Measurements from ENCODE around the gene CDK5R1. TPM values are rescaled to one million over a fixed set of nuclear protein-coding genes. Genes with fewer than 3 reads are reported as not detected.

Gene CDK5R1
- total RNA-seq, 1 donor from 2014 or later, result 34.1 TPM

DNA sequence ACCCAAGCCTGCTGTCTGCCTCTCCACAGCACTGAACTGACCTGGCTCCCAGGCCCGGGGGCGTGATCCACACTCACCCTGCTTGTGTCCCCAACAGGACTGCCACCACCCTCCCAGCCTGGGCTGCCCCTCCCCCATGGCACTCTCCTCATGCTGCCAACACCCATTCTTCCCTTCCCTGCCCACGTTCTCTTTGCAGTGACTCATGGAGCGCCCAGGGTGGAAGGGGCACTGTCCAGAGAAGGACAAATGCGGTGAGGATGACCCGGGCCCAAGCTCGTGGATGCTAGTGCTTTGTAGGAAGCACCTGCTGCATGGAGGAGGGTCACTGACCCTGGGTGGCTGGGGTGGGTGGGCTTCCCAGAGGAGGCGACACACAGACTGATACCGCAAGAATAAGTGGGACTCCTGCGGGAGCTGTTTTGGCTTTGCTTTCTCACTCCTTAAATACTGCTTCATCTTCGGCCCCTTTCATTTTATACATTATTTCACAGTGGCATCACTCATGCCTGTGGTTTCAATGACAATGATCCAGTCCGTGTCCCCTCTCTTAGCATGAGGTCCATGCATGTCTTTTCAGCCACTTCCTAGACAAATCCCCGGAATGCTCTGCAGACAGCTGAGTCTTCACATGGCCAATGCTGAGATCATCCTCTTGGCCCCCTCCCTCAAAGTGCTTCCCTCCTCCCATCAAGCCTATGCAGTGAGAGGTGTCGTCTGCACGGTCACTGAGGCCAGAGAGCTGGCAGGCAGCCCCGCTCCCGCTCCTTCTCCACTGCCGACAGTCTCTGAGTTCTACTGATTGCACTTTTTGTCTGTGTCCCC, 17.6 kb downstream of the CDK5R1 start:
- DNase-seq (ENCODE audit: low read depth, low spot score), result no peak
- Mint-ChIP-seq H3K27me3 (ENCODE audit: low read depth) (no peaks in the 10 kb centered on the region), H3K9me3 (no peaks in the 10 kb centered on the region), H3K4me3 (no peak overlapping the region), H3K4me1 (peaks cover 57% of the 10 kb centered on the region), H3K27ac (ENCODE audit: unreplicated experiment) (no peak overlapping the region), H3K36me3 (ENCODE audit: low read depth) (no peaks in the 10 kb centered on the region)
- TF ChIP-seq, protein P1, sequence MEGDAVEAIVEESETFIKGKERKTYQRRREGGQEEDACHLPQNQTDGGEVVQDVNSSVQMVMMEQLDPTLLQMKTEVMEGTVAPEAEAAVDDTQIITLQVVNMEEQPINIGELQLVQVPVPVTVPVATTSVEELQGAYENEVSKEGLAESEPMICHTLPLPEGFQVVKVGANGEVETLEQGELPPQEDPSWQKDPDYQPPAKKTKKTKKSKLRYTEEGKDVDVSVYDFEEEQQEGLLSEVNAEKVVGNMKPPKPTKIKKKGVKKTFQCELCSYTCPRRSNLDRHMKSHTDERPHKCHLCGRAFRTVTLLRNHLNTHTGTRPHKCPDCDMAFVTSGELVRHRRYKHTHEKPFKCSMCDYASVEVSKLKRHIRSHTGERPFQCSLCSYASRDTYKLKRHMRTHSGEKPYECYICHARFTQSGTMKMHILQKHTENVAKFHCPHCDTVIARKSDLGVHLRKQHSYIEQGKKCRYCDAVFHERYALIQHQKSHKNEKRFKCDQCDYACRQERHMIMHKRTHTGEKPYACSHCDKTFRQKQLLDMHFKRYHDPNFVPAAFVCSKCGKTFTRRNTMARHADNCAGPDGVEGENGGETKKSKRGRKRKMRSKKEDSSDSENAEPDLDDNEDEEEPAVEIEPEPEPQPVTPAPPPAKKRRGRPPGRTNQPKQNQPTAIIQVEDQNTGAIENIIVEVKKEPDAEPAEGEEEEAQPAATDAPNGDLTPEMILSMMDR (conservative IDR thresholded peaks at IDR 0.05), result no peak

DNA sequence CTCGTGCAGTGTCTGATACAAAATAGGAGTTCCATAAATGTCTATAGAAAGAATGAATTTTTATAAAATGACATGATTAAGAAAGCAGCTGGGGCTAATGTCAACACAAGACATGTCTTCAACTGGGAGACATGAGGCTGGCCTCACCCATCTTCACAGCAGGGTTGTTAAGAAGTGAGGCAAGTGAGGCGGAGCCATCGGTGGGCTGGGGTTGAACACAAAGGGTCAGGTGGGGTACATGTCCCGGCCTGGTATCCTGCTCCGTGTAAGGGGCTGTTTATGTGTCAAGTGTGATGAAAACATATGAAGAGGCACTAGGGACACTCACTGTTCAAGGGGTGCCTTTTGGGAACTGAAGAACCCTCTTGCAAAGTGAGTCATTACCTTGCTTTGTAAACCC, 22.1 kb downstream of the CDK5R1 start:
- DNase-seq (ENCODE audit: low read depth, low spot score), result no peak
- TF ChIP-seq, protein P1 (conservative IDR thresholded peaks at IDR 0.05), result no peak
- Mint-ChIP-seq H3K36me3 (ENCODE audit: low read depth) (no peaks in the 10 kb centered on the region), H3K9me3 (no peaks in the 10 kb centered on the region), H3K4me3 (no peak overlapping the region), H3K27me3 (ENCODE audit: low read depth) (no peaks in the 10 kb centered on the region), H3K27ac (ENCODE audit: unreplicated experiment) (no peak overlapping the region), H3K4me1 (peaks cover 63% of the 10 kb centered on the region)

DNA sequence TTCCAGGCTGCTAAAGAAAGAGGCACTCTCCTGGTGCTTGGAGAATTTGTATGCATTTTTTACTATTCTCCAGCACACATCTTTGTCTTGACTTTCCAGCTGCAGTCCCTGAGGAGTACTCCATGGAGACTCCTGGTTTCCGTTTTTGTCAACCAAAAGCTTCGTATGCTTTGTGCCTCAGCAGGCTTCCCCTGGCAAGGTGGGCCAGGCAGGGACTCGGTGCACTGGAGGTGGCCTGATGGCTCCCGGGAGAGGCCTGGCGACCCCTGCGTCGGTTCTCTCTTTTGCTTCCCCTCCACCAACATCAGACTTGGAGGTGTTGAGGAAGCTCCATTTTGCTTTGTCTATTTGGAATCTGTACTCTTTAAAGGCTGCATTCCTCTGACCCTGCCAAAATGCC, 23.7 kb downstream of the CDK5R1 start:
- Mint-ChIP-seq H3K27me3 (ENCODE audit: low read depth) (no peaks in the 10 kb centered on the region), H3K4me1 (peaks cover 59% of the 10 kb centered on the region), H3K9me3 (no peaks in the 10 kb centered on the region), H3K36me3 (ENCODE audit: low read depth) (no peaks in the 10 kb centered on the region), H3K27ac (ENCODE audit: unreplicated experiment) (no peak overlapping the region), H3K4me3 (no peak overlapping the region)
- TF ChIP-seq, protein P1 (conservative IDR thresholded peaks at IDR 0.05), result no peak
- no peak for DNase-seq (ENCODE audit: low read depth, low spot score)

DNA sequence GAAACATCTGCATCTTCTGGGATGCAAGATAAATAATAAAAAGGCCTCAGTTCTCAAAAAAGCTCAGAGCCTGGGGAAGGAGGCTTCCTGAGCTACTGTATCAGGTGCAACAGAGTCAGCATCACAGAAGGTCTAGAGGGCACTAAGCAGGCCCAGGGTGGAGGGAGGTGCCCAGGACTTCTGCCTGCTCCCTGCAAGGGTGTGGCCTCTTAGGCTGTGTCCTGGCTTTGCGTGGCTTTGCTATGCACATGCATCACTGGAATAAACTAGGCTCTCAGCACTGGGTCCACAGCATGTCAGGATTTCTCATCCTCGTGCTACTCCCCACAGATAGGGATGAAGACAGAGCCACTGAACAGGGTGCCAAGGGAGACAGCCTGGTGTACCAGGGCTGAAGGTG, 25.5 kb downstream of the CDK5R1 start:
- TF ChIP-seq, protein P1 (conservative IDR thresholded peaks at IDR 0.05), result no peak
- H3K36me3 Mint-ChIP-seq (ENCODE audit: low read depth), result no peaks in the 10 kb centered on the region
- no peak overlapping the region for H3K4me3 Mint-ChIP-seq
- no peak overlapping the region for H3K27ac Mint-ChIP-seq (ENCODE audit: unreplicated experiment)
- H3K9me3 Mint-ChIP-seq, result no peaks in the 10 kb centered on the region
- H3K4me1 Mint-ChIP-seq, result peaks cover 64% of the 10 kb centered on the region
- no peak for DNase-seq (ENCODE audit: low read depth, low spot score)
- H3K27me3 Mint-ChIP-seq (ENCODE audit: low read depth), result no peaks in the 10 kb centered on the region

DNA sequence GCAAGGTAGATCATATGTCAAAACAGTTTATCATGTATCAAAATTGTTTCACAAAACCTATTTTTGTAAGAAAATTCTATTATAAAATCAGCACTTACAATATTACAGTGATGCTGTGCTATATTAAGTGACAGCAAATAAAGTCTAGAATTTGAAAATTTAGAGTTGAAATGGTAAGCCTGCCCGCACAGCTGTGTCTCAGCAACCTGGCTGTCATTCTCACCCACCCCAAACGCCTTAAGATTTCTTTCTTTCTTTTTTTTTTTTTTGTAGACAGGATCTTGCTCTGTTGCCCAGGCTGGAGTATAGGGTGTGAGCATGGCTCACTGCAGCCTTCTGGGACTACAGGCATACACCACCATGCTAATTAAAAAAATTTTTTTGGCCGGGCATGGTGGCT, 26.8 kb downstream of the CDK5R1 start:
- Mint-ChIP-seq H3K4me3 (no peak overlapping the region), H3K4me1 (peaks cover 71% of the 10 kb centered on the region), H3K36me3 (ENCODE audit: low read depth) (no peaks in the 10 kb centered on the region), H3K27ac (ENCODE audit: unreplicated experiment) (no peak overlapping the region), H3K27me3 (ENCODE audit: low read depth) (no peaks in the 10 kb centered on the region), H3K9me3 (no peaks in the 10 kb centered on the region)
- TF ChIP-seq, protein P1 (conservative IDR thresholded peaks at IDR 0.05), result no peak
- DNase-seq (ENCODE audit: low read depth, low spot score), result no peak
